ENCODE measurements around the gene ZP2.
"Not testable (repeated sequence)": the region's sequence is repeated elsewhere in the genome, so short reads cannot be mapped to it uniquely, and the experiment has no call there.

ZP2 gene

GRCh38 chr16:21211486-21211885, at the start of gene ZP2:
TSS of gene ZP2 (minus strand) at chr16:21211574. CDS start at chr16:21211547, 27 bp downstream.
- in situ Hi-C loops (cut with MboI; ENCODE audit: low sequenced_read_pairs), result no loop called here

- in situ Hi-C loops (cut with MboI; ENCODE audit: low sequenced_read_pairs), result no loop called here
These were observed 45.9 kb upstream of the ZP2 start for GRCh38 chr16:21257284-21257683.

GRCh38 chr16:21256636-21257035, 45.3 kb upstream of the ZP2 start:
- in situ Hi-C loops (cut with MboI; ENCODE audit: low sequenced_read_pairs), result no loop called here

- in situ Hi-C loops (cut with MboI; ENCODE audit: low sequenced_read_pairs), result no loop called here
These were observed 42.1 kb upstream of the ZP2 start for GRCh38 chr16:21253470-21253869.

GRCh38 chr16:21250072-21250923, 38.9 kb upstream of the ZP2 start:
- in situ Hi-C loops (cut with MboI; ENCODE audit: low sequenced_read_pairs), result no loop called here

- in situ Hi-C loops (cut with MboI; ENCODE audit: low sequenced_read_pairs), result not testable (repeated sequence)
These were observed 36.8 kb upstream of the ZP2 start for GRCh38 chr16:21248179-21248578.

GRCh38 chr16:21244518-21245215, 33.3 kb upstream of the ZP2 start:
- in situ Hi-C loops (cut with MboI; ENCODE audit: low sequenced_read_pairs), result no loop called here

- in situ Hi-C loops (cut with MboI; ENCODE audit: low sequenced_read_pairs), result no loop called here
These were observed 31.4 kb upstream of the ZP2 start for GRCh38 chr16:21242756-21243155.

GRCh38 chr16:21239646-21240045, 28.3 kb upstream of the ZP2 start:
- in situ Hi-C loops (cut with MboI; ENCODE audit: low sequenced_read_pairs), result no loop called here

- in situ Hi-C loops (cut with MboI; ENCODE audit: low sequenced_read_pairs), result no loop called here
These were observed 25.5 kb upstream of the ZP2 start for GRCh38 chr16:21236831-21237230.

- in situ Hi-C loops (cut with MboI; ENCODE audit: low sequenced_read_pairs), result no loop called here
These were observed 23.8 kb upstream of the ZP2 start for GRCh38 chr16:21235199-21235585.

- in situ Hi-C loops (cut with MboI; ENCODE audit: low sequenced_read_pairs), result no loop called here
These were observed 22.3 kb upstream of the ZP2 start, which contains the start of gene ANKS4B for GRCh38 chr16:21233521-21234150. TSS of gene ANKS4B (plus strand) at chr16:21233699. CDS start at chr16:21233738, 39 bp downstream.

- in situ Hi-C loops (cut with MboI; ENCODE audit: low sequenced_read_pairs), result no loop called here
These were observed 21.7 kb upstream of the ZP2 start for GRCh38 chr16:21233045-21233520.

GRCh38 chr16:21228361-21228872, 17.0 kb upstream of the ZP2 start:
- in situ Hi-C loops (cut with MboI; ENCODE audit: low sequenced_read_pairs), result no loop called here

- in situ Hi-C loops (cut with MboI; ENCODE audit: low sequenced_read_pairs), result no loop called here
These were observed 16.5 kb upstream of the ZP2 start for GRCh38 chr16:21227866-21228265.

GRCh38 chr16:21226749-21227148, 15.4 kb upstream of the ZP2 start:
- in situ Hi-C loops (cut with MboI; ENCODE audit: low sequenced_read_pairs), result no loop called here

GRCh38 chr16:21224800-21225199, 13.4 kb upstream of the ZP2 start:
- in situ Hi-C loops (cut with MboI; ENCODE audit: low sequenced_read_pairs), result no loop called here

GRCh38 chr16:21223787-21224186, 12.4 kb upstream of the ZP2 start:
- in situ Hi-C loops (cut with MboI; ENCODE audit: low sequenced_read_pairs), result no loop called here

- in situ Hi-C loops (cut with MboI; ENCODE audit: low sequenced_read_pairs), result no loop called here
These were observed 11.3 kb upstream of the ZP2 start for GRCh38 chr16:21222495-21223337.

- in situ Hi-C loops (cut with MboI; ENCODE audit: low sequenced_read_pairs), result no loop called here
These were observed 8.2 kb upstream of the ZP2 start for GRCh38 chr16:21219551-21219950.
